K562 (cell line): Measurements from ENCODE around the gene AGO1. TPM values are rescaled to one million over a fixed set of nuclear protein-coding genes. Genes with fewer than 3 reads are reported as not detected.
A peak's percentile ranks its signal among the peaks of the same experiment; 100 is the strongest.

Experiments
- DACH1 ChIP-seq: fragments of 450-650 bp; IDR thresholded peaks from 2 replicates; pipeline ENCODE4 v1.6.1; 2018; ENCODE audit not compliant: partially characterized antibody
- FOXA3 ChIP-seq, 2 experiments: fragments of 450-650 bp in 1 of 2; sonication (generic) in 1 of 2; formaldehyde crosslinking; IDR thresholded peaks in 1 of 2; conservative IDR thresholded peaks in 1 of 2; 2 replicates each; pipeline versions ENCODE4 v1.4.0 to v1.8.0; 2020 to 2022; ENCODE audit warnings: mild to moderate bottlenecking in 2 of 2, missing genetic modification reagents in 1 of 2
- KLF6 ChIP-seq: fragments of 250-450 bp; sonication (Bioruptor Pico); IDR thresholded peaks from 2 replicates; pipeline ENCODE4 v1.4.0; 2020; ENCODE audit warnings: mild to moderate bottlenecking, moderate library complexity, borderline replicate concordance
- RBM15 ChIP-seq: fragments of 200-400 bp; formaldehyde crosslinking; IDR thresholded peaks from 2 replicates; pipeline ENCODE4 v1.6.1; 2018; ENCODE audit warnings: mild to moderate bottlenecking, low read length, moderate library complexity; ENCODE audit not compliant: insufficient read depth
- SMARCA5 ChIP-seq: fragments of 450-650 bp; IDR thresholded peaks from 2 replicates; pipeline ENCODE4 v1.6.1; 2016
- ZNF184 ChIP-seq: sonication (generic); formaldehyde crosslinking; IDR thresholded peaks from 2 replicates; pipeline ENCODE4 v1.5.0; 2020; ENCODE audit warnings: missing genetic modification reagents
- ZNF444 ChIP-seq: fragments of 250-450 bp; sonication (Bioruptor Pico); IDR thresholded peaks from 2 replicates; pipeline ENCODE4 v1.4.0; 2020; ENCODE audit warnings: mild to moderate bottlenecking, moderate library complexity
- ZNF75A ChIP-seq: fragments of 450-650 bp; formaldehyde crosslinking; IDR thresholded peaks from 2 replicates; pipeline ENCODE4 v1.4.0; 2020; ENCODE audit warnings: mild to moderate bottlenecking
- ZNF830 ChIP-seq: fragments of 250-450 bp; sonication (Bioruptor Pico); IDR thresholded peaks from 2 replicates; pipeline ENCODE4 v1.5.0; 2021; ENCODE audit warnings: mild to moderate bottlenecking
- polyA plus RNA-seq, 8 experiments: library from polyadenylated mRNA; depleted of rRNA in 4 of 8; stranded (reverse) in 5 of 8; unstranded in 3 of 8; fragments of >200 nt; fragmentation: Nextera tagmentation in 2 of 8; fragmentation: Illumina TruSeq in 1 of 8; extraction: Ambion mirVana in 2 of 8; extraction: Trizol in 1 of 8; gene quantifications; 2 replicates each; pipeline versions ENCODE4 v1.2.1 to v1.2.3, GENCODE V29; 2011 to 2014; ENCODE audit warnings: inconsistent platforms in 1 of 8, missing spikeins in 1 of 8
- total RNA-seq, 7 experiments: library from RNA; depleted of rRNA in 6 of 7; stranded (reverse); fragments of >200 nt in 6 of 7; fragmentation: Illumina TruSeq in 2 of 7; extraction: Trizol in 2 of 7; gene quantifications; 2 replicates each; pipeline versions ENCODE4 v1.2.1 to v1.2.3, GENCODE V29; 2011 to 2021; ENCODE audit warnings: low replicate concordance in 1 of 7
- TF ChIP-seq, protein P1 (sequence below), 2 experiments: fragments of 450-650 bp; formaldehyde crosslinking in 1 of 2; IDR thresholded peaks; 2 replicates each; pipeline versions ENCODE4 v1.4.0 to v1.6.1; 2014 to 2020; ENCODE audit warnings: mild to moderate bottlenecking in 2 of 2, borderline replicate concordance in 1 of 2, low read depth in 1 of 2
- TF ChIP-seq, protein P2 (sequence below): sonication (generic); formaldehyde crosslinking; IDR thresholded peaks from 2 replicates; pipeline ENCODE4 v1.8.1; 2023; ENCODE audit warnings: mild to moderate bottlenecking, missing genetic modification reagents
- TF ChIP-seq, protein P3 (sequence below): sonication (generic); formaldehyde crosslinking; IDR thresholded peaks from 2 replicates; pipeline ENCODE4 v1.8.0; 2022; ENCODE audit warnings: mild to moderate bottlenecking, low read depth, missing genetic modification reagents
- TF ChIP-seq, protein P4 (sequence below): fragments of 200-400 bp; formaldehyde crosslinking; IDR thresholded peaks from 2 replicates; pipeline ENCODE4 v1.6.1; 2017; ENCODE audit warnings: mild to moderate bottlenecking, low read depth, low read length, moderate library complexity

AGO1 gene
- total and polyA plus RNA-seq, 9 of the 15 experiments (the other 6 are each of a cell fraction or from before 2014, with no cell fraction given) = 7.3 to 64.2 (median 26.0) TPM

GRCh38 chr1:35882945-35883634 lies at the start of gene AGO1 (continued):
- TF ChIP-seq, protein P1, sequence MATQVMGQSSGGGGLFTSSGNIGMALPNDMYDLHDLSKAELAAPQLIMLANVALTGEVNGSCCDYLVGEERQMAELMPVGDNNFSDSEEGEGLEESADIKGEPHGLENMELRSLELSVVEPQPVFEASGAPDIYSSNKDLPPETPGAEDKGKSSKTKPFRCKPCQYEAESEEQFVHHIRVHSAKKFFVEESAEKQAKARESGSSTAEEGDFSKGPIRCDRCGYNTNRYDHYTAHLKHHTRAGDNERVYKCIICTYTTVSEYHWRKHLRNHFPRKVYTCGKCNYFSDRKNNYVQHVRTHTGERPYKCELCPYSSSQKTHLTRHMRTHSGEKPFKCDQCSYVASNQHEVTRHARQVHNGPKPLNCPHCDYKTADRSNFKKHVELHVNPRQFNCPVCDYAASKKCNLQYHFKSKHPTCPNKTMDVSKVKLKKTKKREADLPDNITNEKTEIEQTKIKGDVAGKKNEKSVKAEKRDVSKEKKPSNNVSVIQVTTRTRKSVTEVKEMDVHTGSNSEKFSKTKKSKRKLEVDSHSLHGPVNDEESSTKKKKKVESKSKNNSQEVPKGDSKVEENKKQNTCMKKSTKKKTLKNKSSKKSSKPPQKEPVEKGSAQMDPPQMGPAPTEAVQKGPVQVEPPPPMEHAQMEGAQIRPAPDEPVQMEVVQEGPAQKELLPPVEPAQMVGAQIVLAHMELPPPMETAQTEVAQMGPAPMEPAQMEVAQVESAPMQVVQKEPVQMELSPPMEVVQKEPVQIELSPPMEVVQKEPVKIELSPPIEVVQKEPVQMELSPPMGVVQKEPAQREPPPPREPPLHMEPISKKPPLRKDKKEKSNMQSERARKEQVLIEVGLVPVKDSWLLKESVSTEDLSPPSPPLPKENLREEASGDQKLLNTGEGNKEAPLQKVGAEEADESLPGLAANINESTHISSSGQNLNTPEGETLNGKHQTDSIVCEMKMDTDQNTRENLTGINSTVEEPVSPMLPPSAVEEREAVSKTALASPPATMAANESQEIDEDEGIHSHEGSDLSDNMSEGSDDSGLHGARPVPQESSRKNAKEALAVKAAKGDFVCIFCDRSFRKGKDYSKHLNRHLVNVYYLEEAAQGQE (IDR thresholded peaks at IDR 0.05; ENCODE audit: borderline replicate concordance) = peak; percentile 80
- TF ChIP-seq, protein P1 (CRISPR knock-in tag; IDR thresholded peaks at IDR 0.05; ENCODE audit: low read depth) = 0 out of 2 replicates have a peak, but pooled peaks have one; percentile 79
- TF ChIP-seq, protein P2, sequence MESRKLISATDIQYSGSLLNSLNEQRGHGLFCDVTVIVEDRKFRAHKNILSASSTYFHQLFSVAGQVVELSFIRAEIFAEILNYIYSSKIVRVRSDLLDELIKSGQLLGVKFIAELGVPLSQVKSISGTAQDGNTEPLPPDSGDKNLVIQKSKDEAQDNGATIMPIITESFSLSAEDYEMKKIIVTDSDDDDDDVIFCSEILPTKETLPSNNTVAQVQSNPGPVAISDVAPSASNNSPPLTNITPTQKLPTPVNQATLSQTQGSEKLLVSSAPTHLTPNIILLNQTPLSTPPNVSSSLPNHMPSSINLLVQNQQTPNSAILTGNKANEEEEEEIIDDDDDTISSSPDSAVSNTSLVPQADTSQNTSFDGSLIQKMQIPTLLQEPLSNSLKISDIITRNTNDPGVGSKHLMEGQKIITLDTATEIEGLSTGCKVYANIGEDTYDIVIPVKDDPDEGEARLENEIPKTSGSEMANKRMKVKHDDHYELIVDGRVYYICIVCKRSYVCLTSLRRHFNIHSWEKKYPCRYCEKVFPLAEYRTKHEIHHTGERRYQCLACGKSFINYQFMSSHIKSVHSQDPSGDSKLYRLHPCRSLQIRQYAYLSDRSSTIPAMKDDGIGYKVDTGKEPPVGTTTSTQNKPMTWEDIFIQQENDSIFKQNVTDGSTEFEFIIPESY (CRISPR knock-in tag) = peak; percentile 62; the same call in 1 of the 2 replicates
- no peak for TF ChIP-seq ZNF830 (CRISPR knock-in tag)
- TF ChIP-seq FOXA3 (CRISPR knock-in tag; conservative IDR thresholded peaks at IDR 0.05 in 1 of 2, IDR thresholded peaks at IDR 0.05 in 1 of 2) = no peak
- TF ChIP-seq, protein P3, sequence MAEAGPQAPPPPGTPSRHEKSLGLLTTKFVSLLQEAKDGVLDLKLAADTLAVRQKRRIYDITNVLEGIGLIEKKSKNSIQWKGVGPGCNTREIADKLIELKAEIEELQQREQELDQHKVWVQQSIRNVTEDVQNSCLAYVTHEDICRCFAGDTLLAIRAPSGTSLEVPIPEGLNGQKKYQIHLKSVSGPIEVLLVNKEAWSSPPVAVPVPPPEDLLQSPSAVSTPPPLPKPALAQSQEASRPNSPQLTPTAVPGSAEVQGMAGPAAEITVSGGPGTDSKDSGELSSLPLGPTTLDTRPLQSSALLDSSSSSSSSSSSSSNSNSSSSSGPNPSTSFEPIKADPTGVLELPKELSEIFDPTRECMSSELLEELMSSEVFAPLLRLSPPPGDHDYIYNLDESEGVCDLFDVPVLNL (CRISPR knock-in tag) = no peak
- TF ChIP-seq KLF6 (CRISPR knock-in tag) = no peak
- no peak for TF ChIP-seq ZNF444
- no peak; the same call in 1 of the 2 replicates for TF ChIP-seq SMARCA5
- TF ChIP-seq, protein P4, sequence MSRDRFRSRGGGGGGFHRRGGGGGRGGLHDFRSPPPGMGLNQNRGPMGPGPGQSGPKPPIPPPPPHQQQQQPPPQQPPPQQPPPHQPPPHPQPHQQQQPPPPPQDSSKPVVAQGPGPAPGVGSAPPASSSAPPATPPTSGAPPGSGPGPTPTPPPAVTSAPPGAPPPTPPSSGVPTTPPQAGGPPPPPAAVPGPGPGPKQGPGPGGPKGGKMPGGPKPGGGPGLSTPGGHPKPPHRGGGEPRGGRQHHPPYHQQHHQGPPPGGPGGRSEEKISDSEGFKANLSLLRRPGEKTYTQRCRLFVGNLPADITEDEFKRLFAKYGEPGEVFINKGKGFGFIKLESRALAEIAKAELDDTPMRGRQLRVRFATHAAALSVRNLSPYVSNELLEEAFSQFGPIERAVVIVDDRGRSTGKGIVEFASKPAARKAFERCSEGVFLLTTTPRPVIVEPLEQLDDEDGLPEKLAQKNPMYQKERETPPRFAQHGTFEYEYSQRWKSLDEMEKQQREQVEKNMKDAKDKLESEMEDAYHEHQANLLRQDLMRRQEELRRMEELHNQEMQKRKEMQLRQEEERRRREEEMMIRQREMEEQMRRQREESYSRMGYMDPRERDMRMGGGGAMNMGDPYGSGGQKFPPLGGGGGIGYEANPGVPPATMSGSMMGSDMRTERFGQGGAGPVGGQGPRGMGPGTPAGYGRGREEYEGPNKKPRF = no peak
- no peak for TF ChIP-seq DACH1
- TF ChIP-seq RBM15 = no peak
- no peak for TF ChIP-seq ZNF184
- TF ChIP-seq ZNF75A = no peak
